Renal pelvis (tissue), 3 donors: ENCODE measurements around the gene MS4A14. TPM values are rescaled to one million over a fixed set of nuclear protein-coding genes. Genes with fewer than 3 reads are reported as not detected.

Experiments
- polyA plus RNA-seq, 3 donors: library from polyadenylated mRNA; unstranded; fragments of 120-200 nt; gene quantifications; one replicate each; pipeline ENCODE4 v1.2.1, GENCODE V29; 2013; ENCODE audit not compliant: insufficient read length in 3 of 3

MS4A14 gene
- polyA plus RNA-seq, 3 donors: 0.10 to 0.27 (median 0.16) TPM

Other genes with a start within 250 kb of the MS4A14 start
- gene MS4A6A, start 213.4 kb upstream of the MS4A14 start, polyA plus RNA-seq: 10 to 100 TPM; 17.4 to 18.0 (median 18.0) TPM
- gene MS4A4E, start 153.3 kb upstream of the MS4A14 start, polyA plus RNA-seq: 1 to 10 TPM in 2 of 3 donors, under 1 TPM in 1; 0.94 to 1.5 (median 1.1) TPM
- 1 to 10 TPM; 5.1 to 9.9 (median 6.4) TPM for gene MS4A4A, start 115.8 kb upstream of the MS4A14 start, polyA plus RNA-seq
- gene MS4A6E, start 69.2 kb upstream of the MS4A14 start, polyA plus RNA-seq: not detected
- gene MS4A7, start 17.9 kb upstream of the MS4A14 start, polyA plus RNA-seq: 1 to 10 TPM; 4.7 to 7.8 (median 7.6) TPM
- gene MS4A5, start 33.1 kb downstream of the MS4A14 start, polyA plus RNA-seq: not detected
- under 1 TPM in 2 of 3 donors, not detected in 1; 0.48 to 0.68 TPM for gene MS4A1, start 59.4 kb downstream of the MS4A14 start, polyA plus RNA-seq
- gene MS4A12, start 96.3 kb downstream of the MS4A14 start, polyA plus RNA-seq: not detected
- not detected for gene MS4A13, start 118.9 kb downstream of the MS4A14 start, polyA plus RNA-seq